Activated naive CD4-positive, alpha-beta T cell treated with anti-CD3 and anti-CD28 coated beads, Interleukin-2, amount 10 ng/mL, durations not matched to agents 7 days and 5 days (primary cell): ENCODE data around the gene MSI2.

Source experiments
- CTCF ChIA-PET: fragments of 350-600 bp; sonication (Branson Sonifier 250); formaldehyde crosslinking; loops from one replicate; lab custom pipeline; 2021; ENCODE audit warnings: antibody characterized with exemption; lab: Charles Lee
- DNase-seq: peaks from one replicate; pipeline ENCODE4 v3.0.0-alpha.2; 2020
- H3K27ac Mint-ChIP-seq: one replicate; pipeline ENCODE4 v1.8.0; 2021; ENCODE audit warnings: mild to moderate bottlenecking, moderate library complexity, mixed read lengths
- H3K27me3 Mint-ChIP-seq: one replicate; pipeline ENCODE4 v1.8.0; 2021; ENCODE audit warnings: mild to moderate bottlenecking, mixed read lengths
- H3K36me3 Mint-ChIP-seq: one replicate; pipeline ENCODE4 v1.8.0; 2021; ENCODE audit warnings: mixed read lengths
- H3K4me1 Mint-ChIP-seq: one replicate; pipeline ENCODE4 v1.8.0; 2021; ENCODE audit warnings: mixed read lengths
- H3K4me3 Mint-ChIP-seq: one replicate; pipeline ENCODE4 v1.8.0; 2021; ENCODE audit warnings: mild to moderate bottlenecking, moderate library complexity, mixed read lengths
- H3K9me3 Mint-ChIP-seq: one replicate; pipeline ENCODE4 v1.8.0; 2021; ENCODE audit warnings: mixed read lengths

The MSI2 gene

GRCh38 chr17:57566721-57567120, 310.4 kb downstream of the MSI2 start:
- Mint-ChIP-seq H3K4me1 (no peaks in the 10 kb centered on the region), H3K27me3 (no peaks in the 10 kb centered on the region), H3K4me3 (no peak overlapping the region), H3K27ac (no peak overlapping the region), H3K36me3 (no peaks in the 10 kb centered on the region), H3K9me3 (no peaks in the 10 kb centered on the region)
- no peak for DNase-seq
- CTCF ChIA-PET = interaction anchor here (0.8 to 2.3 kb wide), 2 partner anchors 15 to 324 kb away, joined by 3 to 6 read pairs; no protein-coding TSS in a partner anchor

- no peak for DNase-seq
- Mint-ChIP-seq H3K27me3 (no peaks in the 10 kb centered on the region), H3K9me3 (no peaks in the 10 kb centered on the region), H3K27ac (no peak overlapping the region), H3K4me3 (no peak overlapping the region), H3K36me3 (no peaks in the 10 kb centered on the region), H3K4me1 (no peaks in the 10 kb centered on the region)
- CTCF ChIA-PET = interaction anchor here (0.8 to 2.3 kb wide), 2 partner anchors 15 to 324 kb away, joined by 3 to 6 read pairs; no protein-coding TSS in a partner anchor
Observed at GRCh38 chr17:57567251-57567650, 310.9 kb downstream of the MSI2 start.

- Mint-ChIP-seq H3K36me3 (no peaks in the 10 kb centered on the region), H3K27me3 (no peaks in the 10 kb centered on the region), H3K9me3 (no peaks in the 10 kb centered on the region), H3K4me1 (no peaks in the 10 kb centered on the region), H3K4me3 (no peak overlapping the region), H3K27ac (no peak overlapping the region)
- DNase-seq = no peak
- CTCF ChIA-PET = interaction anchor here (2.3 kb wide), 1 partner anchor 325 kb away, joined by 6 read pairs; no protein-coding TSS in a partner anchor
Observed at GRCh38 chr17:57568340-57568739, 312.0 kb downstream of the MSI2 start.

DNA sequence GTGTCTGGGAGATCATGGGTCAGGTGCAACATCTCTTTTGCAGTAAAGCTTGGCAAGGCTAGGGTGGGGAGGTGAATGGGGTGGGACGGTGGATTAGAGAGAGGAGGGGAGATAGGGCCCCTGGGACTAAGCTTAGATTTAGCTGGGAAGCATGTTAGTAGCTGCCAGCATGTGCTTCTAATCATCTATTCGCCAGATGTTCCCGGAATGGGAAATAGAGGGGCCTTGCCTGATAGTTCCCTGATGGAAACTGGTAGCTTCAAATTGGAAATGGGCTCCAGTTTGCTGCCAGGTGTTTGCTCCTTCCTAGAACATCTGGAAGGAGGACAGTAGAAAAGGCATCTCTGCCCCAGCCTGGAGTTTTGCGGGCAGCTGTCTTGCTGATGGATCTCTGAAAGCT, 312.7 kb downstream of the MSI2 start:
- H3K27ac Mint-ChIP-seq = no peak overlapping the region
- CTCF ChIA-PET = interaction anchor here (1.2 kb wide), 2 partner anchors 9 to 17 kb away, joined by 3 read pairs; no protein-coding TSS in a partner anchor
- no peak for DNase-seq
- H3K36me3 Mint-ChIP-seq = no peaks in the 10 kb centered on the region
- no peaks in the 10 kb centered on the region for H3K4me1 Mint-ChIP-seq
- H3K9me3 Mint-ChIP-seq = no peaks in the 10 kb centered on the region
- no peak overlapping the region for H3K4me3 Mint-ChIP-seq
- H3K27me3 Mint-ChIP-seq = no peaks in the 10 kb centered on the region

GRCh38 chr17:57569853-57570252, 313.5 kb downstream of the MSI2 start:
- no peaks in the 10 kb centered on the region for H3K36me3 Mint-ChIP-seq
- CTCF ChIA-PET = interaction anchor here (1.2 kb wide), 2 partner anchors 10 to 18 kb away, joined by 3 read pairs; no protein-coding TSS in a partner anchor
- H3K27ac Mint-ChIP-seq = no peak overlapping the region

DNA sequence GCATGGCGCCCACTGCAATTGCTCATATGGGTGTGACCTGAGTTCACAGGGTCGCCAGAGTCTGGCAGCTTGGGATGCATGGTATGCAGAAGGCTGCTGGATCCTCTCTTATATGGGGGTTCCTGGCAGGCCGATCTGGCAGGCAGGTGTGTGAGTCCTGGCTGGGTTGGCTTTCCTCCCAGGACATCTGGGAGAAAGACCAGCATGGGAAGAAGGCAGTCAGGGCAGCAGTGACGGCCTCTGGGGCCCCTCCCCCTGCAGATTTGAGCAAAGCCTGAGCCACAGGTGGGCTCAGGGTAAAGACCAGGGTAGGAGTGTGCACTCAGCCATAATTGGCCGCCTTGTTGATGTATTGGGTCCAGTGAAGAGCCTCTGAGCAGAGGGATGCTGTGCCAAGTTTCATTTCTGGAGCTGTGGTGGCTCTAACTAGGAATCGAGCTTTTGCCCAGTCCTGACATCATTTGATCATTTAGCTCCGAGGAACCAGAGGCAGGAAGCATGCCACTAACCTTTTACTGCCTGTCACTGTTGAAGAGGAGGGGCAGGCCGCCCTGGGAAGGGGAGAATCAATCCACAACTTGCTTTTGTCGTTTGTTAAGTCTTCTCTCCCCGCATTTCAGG, 314.5 kb downstream of the MSI2 start:
- H3K27ac Mint-ChIP-seq = no peak overlapping the region
- H3K9me3 Mint-ChIP-seq = no peaks in the 10 kb centered on the region
- CTCF ChIA-PET = interaction anchor here (1.8 kb wide), 1 partner anchor 328 kb away, joined by 6 read pairs; no protein-coding TSS in a partner anchor
- no peaks in the 10 kb centered on the region for H3K36me3 Mint-ChIP-seq
- no peaks in the 10 kb centered on the region for H3K27me3 Mint-ChIP-seq
- H3K4me3 Mint-ChIP-seq = no peak overlapping the region
- H3K4me1 Mint-ChIP-seq = no peaks in the 10 kb centered on the region
- no peak for DNase-seq

More at GRCh38 chr17:57569853-57570252, 313.5 kb downstream of the MSI2 start:
- Mint-ChIP-seq H3K9me3 (no peaks in the 10 kb centered on the region), H3K4me3 (no peak overlapping the region), H3K27me3 (no peaks in the 10 kb centered on the region), H3K4me1 (no peaks in the 10 kb centered on the region)
- DNase-seq = no peak

DNA sequence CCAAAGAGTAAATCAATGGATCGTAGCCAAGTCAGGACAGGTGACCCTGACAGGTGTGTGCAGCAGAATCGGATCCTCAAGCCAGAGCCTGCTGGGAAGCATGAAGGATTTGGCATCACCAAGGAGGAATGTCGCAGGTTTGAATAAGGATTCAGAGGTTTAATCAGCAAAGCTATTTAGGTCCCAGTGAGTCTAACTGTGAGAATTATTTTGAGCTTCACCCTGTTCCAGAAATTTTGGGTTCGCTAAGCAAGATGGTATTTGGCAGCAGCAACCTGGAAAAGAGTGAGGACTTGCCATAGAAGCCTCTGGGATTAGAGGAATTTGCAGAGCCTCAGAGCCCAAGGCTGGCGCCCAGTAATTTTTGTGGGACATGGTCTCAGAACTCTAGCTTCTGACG, 315.7 kb downstream of the MSI2 start:
- DNase-seq = no peak
- Mint-ChIP-seq H3K4me1 (no peaks in the 10 kb centered on the region), H3K27ac (no peak overlapping the region), H3K4me3 (no peak overlapping the region), H3K9me3 (no peaks in the 10 kb centered on the region), H3K36me3 (no peaks in the 10 kb centered on the region), H3K27me3 (no peaks in the 10 kb centered on the region)
- CTCF ChIA-PET = interaction anchor here (1.8 kb wide), 1 partner anchor 329 kb away, joined by 6 read pairs; no protein-coding TSS in a partner anchor

GRCh38 chr17:57572600-57572999, 316.3 kb downstream of the MSI2 start:
- no peaks in the 10 kb centered on the region for H3K4me1 Mint-ChIP-seq
- CTCF ChIA-PET = interaction anchor here (1.8 kb wide), 1 partner anchor 330 kb away, joined by 6 read pairs; no protein-coding TSS in a partner anchor
- DNase-seq = no peak
- no peak overlapping the region for H3K27ac Mint-ChIP-seq
- no peaks in the 10 kb centered on the region for H3K9me3 Mint-ChIP-seq
- H3K27me3 Mint-ChIP-seq = no peaks in the 10 kb centered on the region
- H3K4me3 Mint-ChIP-seq = no peak overlapping the region
- no peaks in the 10 kb centered on the region for H3K36me3 Mint-ChIP-seq

GRCh38 chr17:57574040-57574513, 317.8 kb downstream of the MSI2 start:
- Mint-ChIP-seq H3K4me1 (no peaks in the 10 kb centered on the region), H3K36me3 (no peaks in the 10 kb centered on the region), H3K27ac (no peak overlapping the region), H3K4me3 (no peak overlapping the region), H3K9me3 (no peaks in the 10 kb centered on the region), H3K27me3 (no peaks in the 10 kb centered on the region)
- CTCF ChIA-PET = no interaction called here
- DNase-seq = no peak

DNA sequence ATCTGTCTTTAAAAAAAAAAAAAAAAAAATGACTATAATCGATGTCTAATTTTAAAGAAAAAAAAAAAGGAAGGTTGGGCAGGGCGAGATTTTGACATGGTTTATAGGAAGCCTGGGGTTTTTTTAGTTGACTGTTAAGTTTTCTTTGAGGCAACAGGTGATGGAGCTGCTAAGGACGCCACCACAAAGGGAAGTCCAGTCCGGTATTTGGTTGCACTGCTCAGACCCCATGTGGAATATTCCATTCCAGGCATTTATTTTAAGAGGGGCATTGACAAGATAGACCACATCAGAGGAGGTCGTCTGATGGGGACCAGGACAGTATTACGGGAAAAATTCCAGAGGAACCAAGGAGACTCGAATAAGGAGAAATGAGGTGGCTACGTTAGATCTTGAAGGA, 320.4 kb downstream of the MSI2 start:
- no peak for DNase-seq
- Mint-ChIP-seq H3K4me1 (no peaks in the 10 kb centered on the region), H3K9me3 (no peaks in the 10 kb centered on the region), H3K4me3 (no peak overlapping the region), H3K27me3 (no peaks in the 10 kb centered on the region), H3K27ac (peak overlapping the region; percentile 77), H3K36me3 (no peaks in the 10 kb centered on the region)
- CTCF ChIA-PET = no interaction called here

DNA sequence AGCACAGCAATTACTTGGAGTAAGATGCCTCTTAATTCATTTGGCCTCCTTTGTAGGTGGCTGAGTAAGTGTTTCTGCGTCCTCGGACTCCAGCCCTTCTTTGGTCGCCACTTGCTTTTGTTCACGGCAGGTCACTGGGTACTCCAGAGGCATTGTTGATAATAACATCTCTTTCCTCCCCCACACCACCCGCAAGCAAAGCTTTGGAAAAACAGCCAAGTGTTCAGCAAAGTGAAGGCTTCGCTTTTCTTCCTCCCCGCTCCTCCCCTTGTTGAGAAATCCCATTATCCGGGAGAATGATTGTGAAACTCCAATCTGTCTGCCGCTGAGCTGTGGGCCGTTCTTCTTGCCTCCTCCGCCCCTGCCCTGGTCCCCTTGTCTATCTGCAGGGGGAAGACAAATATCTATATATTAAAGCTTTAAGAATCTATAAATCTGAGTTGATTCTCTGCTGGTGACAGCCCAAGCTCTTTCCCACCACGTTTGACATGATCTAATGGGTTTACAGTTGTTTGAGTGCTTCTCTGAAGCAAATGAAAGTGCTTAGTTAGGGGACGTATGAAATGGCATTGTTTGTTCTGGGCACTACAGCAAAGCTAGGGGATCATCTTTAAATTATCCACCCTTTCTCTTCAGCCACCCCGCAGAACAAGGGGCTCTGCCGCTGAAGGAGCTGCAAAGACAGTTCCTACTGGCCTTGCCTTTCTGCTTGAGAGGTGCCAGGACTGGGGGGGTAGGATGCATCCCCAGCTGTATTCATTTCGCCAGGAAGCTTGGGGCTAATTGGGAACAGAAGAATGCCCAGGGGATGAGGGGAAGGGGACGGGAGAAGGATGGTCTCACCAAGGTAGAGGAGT, 321.7 kb downstream of the MSI2 start:
- Mint-ChIP-seq H3K27ac (no peak overlapping the region), H3K4me1 (no peaks in the 10 kb centered on the region), H3K27me3 (no peaks in the 10 kb centered on the region), H3K36me3 (no peaks in the 10 kb centered on the region), H3K4me3 (no peak overlapping the region), H3K9me3 (no peaks in the 10 kb centered on the region)
- no peak for DNase-seq
- CTCF ChIA-PET = interaction anchor here (1.2 kb wide), 1 partner anchor 20 kb away, joined by 4 read pairs; no protein-coding TSS in a partner anchor

DNA sequence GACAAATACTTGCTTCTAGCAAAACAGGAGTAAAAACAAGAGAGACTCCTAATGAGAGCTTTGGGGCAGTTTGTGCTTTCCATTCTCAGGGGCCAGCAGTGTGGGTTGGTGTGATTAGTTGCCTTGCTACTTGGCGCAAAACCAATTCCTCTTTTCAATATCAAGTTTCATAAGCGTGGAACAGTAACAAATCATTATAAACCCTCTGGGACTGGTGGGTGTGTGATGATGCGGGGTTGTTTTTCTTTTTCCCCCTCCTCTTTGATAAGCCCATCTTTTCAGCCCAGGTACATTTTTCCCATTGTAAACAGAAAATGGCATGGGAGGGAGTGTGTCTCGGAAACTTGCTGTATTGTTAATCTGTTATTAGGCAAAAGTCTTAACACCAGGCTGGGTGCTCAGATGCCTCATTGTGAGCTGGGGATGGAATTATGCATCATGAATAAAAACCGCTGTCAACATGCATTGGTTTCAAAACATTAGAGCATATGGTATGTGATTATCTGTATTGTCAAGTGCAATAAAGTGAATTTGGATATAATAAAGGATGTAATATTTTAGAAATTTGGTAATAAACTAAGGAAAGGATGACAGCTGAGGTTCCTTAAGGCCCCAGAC, 322.4 kb downstream of the MSI2 start:
- Mint-ChIP-seq H3K36me3 (no peaks in the 10 kb centered on the region), H3K27me3 (no peaks in the 10 kb centered on the region), H3K4me1 (no peaks in the 10 kb centered on the region), H3K9me3 (no peaks in the 10 kb centered on the region), H3K4me3 (no peak overlapping the region), H3K27ac (no peak overlapping the region)
- no peak for DNase-seq
- CTCF ChIA-PET = no interaction called here

DNA sequence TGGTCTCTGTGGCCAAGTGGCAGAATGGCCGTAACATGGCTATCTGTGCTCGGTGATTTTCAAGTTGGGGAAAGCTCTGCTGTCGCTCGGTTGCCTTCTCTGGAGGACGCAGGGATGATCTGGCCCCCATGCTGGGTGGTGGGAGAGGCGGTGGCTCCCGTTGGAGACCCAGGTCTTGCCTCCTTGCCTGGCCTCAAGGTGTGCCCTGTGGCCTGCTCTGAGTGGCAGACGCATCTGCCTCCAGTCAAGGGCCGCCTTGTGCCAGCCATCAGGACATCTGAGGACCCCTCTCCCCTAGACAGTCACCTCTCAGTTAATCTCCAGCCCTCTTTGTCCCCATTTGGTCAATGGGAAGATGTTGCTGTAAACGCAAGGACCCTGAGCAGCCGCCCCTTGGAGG, 322.9 kb downstream of the MSI2 start:
- H3K4me1 Mint-ChIP-seq = no peaks in the 10 kb centered on the region
- DNase-seq = no peak
- no peaks in the 10 kb centered on the region for H3K27me3 Mint-ChIP-seq
- H3K4me3 Mint-ChIP-seq = no peak overlapping the region
- H3K9me3 Mint-ChIP-seq = no peaks in the 10 kb centered on the region
- CTCF ChIA-PET = no interaction called here
- H3K27ac Mint-ChIP-seq = no peak overlapping the region
- H3K36me3 Mint-ChIP-seq = no peaks in the 10 kb centered on the region
